GM12874 (cell line): Measurements from ENCODE around the gene TRAF2.

Experiments used
- CTCF ChIP-seq: IDR thresholded peaks from 2 replicates; pipeline ENCODE4 v1.5.1; 2011; ENCODE audit warnings: low read depth, mild to moderate bottlenecking, control low read depth, low read length, moderate library complexity; ENCODE audit not compliant: insufficient read depth

Gene TRAF2

GRCh38 chr9:136946228-136947027 lies 60.1 kb downstream of the TRAF2 start:
- no peak for TF ChIP-seq CTCF

- TF ChIP-seq CTCF = no peak
Measured at GRCh38 chr9:136947028-136947891, 60.9 kb downstream of the TRAF2 start.

GRCh38 chr9:136947955-136948510 lies 61.7 kb downstream of the TRAF2 start:
- peak; percentile 78 for TF ChIP-seq CTCF

GRCh38 chr9:136949239-136949816 lies 63.0 kb downstream of the TRAF2 start:
- no peak for TF ChIP-seq CTCF

- peak; percentile 47 for TF ChIP-seq CTCF
Measured at GRCh38 chr9:136949817-136950655, 63.7 kb downstream of the TRAF2 start.

- no peak for TF ChIP-seq CTCF
Measured at GRCh38 chr9:136950656-136951276, 64.5 kb downstream of the TRAF2 start.
